Cerebellar cortex (tissue), 1 donor: ENCODE data around the gene SFTPD.
"Not testable (repeated sequence)": the region's sequence is repeated elsewhere in the genome, so short reads cannot be mapped to it uniquely, and the experiment has no call there.

Experiments
- DNase-seq: peaks from one replicate; pipeline ENCODE4 v3.0.0-alpha.2; 2015; ENCODE audit warnings: low spot score

Gene SFTPD

DNA sequence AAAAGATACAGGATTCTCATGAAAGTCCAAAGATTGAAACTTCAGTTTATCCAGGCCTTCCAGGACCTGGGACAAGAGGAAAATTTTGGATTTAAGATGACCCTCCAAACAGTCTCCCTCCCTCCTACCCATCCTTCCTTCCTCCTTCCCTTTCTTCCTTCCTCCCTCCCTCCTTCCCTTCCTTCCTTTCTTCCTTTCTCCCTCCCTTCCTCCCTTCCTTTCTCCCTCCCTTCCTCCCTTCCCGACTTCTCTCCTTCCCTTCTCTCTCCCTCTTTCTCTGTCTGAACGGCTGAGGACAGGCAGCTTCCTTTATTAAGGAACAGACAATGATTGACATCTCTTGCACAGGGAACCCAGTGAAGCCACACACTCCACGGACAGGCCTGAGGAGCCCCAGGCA is 23.3 kb downstream of the SFTPD start:
- no peak for DNase-seq

DNA sequence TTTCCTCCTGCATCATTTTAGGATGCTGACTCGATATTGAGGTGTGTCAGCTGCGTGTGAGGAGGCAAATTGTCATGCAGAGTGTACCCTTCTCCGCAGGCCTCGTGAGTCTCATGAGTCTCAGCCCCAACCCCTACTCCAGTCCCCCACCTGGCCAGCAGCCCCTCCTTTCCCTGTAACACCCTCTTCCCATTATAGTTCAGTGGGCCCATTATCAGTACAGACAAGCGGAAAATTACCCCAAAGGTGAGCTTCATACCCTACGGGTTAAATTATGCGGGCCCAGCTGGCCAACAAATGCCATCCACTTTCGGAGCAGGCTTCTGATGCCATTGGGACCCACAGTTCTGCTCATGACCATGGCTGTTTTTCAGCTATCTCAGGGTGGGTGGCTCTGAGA is 25.2 kb downstream of the SFTPD start:
- no peak for DNase-seq

DNA sequence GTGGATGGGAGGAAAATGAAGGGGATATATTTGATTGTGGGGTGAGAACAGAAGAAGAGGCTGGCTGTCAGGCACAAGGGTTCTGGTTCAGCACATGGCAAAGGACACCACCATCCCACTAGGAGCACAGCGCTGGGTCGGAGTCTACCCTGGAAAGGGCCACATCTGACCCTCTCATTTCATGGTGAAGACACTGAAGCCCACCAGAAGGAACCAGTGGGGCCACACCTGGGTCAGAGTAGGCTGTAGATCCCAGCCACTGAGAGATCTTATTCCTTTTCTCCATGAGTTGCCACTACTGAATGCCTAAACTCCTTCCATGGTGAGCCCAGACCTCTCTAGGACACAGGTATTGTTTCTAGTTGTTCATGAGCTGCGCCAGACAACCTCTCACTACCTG is 25.8 kb downstream of the SFTPD start:
- DNase-seq = no peak

DNA sequence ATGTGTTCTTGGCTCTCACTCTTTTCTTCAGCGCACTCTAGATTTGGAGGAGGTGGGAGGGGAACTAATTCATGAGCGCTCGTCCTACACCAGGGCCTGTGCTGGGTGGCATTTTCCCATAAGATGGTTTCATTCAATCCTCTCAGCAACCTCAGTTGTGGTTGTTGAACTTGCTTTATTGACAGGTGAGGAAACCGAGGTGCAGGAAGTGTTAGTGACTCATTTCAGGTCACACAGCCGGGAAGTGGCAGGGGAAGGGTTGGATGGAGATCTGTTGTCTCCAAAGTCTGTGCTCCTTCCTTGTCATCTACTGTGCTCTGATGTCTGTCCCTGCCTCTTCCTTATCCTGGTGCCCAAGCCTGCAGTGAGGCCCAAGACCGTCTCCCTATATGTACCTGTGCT is 26.9 kb downstream of the SFTPD start:
- DNase-seq = not testable (repeated sequence)

DNA sequence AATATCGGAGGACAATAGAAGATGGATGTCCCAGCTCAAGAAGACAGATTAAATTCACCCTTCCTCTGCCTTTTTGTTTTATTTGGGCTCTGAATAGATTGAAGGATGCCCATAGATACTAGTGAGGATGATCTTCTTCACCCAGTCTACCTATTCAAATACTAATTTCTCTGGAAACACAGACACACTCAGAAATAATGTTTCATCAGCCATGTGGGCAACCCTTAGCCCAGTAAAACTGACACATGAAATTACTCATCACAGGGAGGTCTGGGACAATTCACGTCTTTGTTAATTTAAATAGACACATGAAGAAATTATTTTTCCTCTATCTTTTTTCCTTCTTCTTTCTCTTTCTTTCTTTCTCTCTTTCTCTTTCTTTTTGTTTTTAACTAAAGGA is 33.1 kb downstream of the SFTPD start:
- DNase-seq = not testable (repeated sequence)

DNA sequence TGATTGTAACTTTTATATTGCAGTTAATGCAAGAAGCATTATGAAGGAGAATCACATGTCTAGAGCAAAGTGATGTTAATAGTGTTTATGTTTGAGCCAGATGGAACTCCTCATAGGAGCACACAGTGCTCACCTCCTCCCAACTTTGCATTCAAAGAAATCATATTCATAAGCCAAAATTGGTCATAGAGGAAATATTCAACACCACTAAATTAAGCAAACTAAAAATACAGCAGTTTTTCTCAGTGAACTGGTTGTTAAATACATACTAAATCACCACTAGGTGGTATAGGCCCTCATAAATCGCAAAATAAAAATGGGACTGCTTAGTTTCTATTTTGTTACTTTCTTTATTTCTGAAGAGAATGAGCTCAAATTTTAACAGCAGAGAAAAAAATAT is 34.4 kb downstream of the SFTPD start:
- not testable (repeated sequence) for DNase-seq

DNA sequence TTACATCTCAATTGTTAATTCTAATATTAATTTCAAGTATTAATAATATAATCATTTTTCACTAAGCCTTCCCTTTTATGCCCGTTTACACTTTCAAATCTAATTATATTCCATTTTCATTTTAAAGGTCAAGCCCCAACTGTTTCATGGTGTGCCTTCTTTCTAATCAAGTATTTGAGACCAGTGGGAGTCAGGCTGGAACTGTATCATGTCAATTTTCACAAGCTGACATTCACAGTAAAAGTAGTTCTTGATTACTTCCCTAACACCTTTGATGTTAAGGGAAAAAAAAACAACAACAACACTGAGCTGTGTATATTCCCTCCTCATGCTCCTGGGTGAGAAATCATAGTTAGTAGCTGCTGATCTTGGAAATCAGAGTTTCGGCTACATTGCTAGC is 38.1 kb downstream of the SFTPD start:
- DNase-seq = no peak

DNA sequence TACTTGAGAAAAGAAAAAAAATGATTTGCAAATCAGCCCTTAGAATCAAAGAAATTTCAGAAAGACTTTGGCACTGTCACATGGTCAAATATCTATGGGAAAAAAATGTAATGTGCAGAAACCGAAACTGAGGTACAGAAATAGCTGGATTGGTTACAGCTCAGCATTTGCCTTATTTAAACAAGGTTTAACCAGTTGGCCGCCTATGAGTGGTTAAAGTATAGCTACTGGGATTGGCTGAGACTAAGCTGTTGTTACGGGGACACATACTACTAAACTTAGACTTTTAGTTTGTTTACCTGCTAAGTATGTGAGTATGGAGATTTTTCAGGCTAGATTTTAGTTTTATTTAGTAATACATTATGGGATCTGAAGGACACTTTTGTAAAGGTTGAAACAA is 38.6 kb downstream of the SFTPD start:
- no peak for DNase-seq

DNA sequence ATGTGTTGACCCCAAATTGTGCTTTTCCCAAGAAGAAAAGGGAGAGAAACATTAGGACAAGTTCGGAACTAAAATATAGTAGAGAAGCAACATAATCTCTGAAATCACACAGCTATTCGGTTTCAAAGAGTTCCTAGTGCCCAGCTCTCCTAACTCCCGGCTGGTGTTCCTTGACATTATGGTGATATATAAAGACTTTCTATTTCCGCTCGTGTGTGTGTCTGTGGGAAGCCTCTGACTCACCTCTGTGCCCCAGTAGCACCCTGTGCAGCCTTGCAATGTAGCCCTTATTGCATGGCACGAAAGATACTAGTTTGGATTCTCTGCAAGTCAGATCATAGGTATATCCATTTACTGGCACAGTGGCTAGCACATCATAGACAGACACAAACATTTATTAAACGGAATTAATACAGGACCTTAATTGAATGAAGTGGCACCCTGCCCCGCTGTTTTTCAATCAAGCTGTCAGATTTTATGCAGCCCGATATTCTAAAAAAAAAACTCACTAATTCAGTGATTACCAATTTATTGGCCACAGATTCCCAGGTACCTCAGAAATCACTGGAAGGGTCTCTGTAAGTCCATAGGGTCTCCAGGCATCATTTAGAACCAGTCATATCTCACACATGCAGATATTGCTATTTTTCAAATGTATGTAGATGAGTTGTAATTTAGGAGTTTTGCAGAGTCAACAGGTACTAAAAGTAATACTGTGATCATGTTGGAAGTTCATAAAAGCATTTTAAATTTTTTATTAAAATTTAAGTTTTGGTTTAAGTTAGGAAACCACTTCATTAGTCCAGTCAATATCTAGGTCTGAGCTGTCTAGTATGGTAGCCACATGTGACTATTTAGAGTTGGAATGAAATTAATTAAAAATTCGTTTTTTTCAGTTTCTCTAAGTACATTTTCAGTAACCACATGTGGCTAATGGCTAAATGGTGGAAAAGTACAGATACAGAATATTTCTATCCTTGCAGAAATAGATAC is 43.3 kb downstream of the SFTPD start:
- peak; percentile 35 for DNase-seq

DNA sequence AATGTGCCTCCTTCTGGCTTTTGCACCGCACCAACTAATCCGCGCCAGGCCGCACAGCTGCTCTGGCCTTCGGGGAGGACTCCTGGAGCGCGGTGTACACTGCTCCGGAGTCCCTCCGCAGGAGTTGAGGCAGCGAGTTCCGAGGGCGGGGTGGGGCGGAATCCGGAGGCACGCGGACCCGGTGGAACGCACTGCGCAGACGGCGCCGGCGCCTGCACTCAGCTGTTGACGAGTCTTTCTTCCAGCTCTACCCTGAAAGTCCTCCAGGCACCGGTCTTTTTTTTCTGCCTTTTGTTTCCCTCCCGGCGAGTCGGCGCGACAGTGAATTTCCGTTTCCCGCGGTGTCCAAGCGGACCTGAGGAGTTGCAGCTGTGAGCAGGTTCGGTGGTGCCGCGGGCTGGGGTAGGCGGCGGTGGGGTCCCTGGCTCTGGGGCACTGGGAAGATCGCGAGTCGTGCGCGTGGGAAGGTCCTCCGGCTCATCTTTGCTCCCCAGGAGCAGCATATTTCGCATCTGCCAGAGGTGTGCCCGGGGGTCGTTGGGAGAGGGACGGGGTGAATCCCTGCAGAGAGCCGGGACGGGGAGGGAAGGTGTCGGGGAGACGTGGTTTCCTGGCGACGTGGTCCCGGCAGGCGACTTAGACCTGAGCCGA is 44.1 kb downstream of the SFTPD start:
- peak; percentile 34 for DNase-seq

DNA sequence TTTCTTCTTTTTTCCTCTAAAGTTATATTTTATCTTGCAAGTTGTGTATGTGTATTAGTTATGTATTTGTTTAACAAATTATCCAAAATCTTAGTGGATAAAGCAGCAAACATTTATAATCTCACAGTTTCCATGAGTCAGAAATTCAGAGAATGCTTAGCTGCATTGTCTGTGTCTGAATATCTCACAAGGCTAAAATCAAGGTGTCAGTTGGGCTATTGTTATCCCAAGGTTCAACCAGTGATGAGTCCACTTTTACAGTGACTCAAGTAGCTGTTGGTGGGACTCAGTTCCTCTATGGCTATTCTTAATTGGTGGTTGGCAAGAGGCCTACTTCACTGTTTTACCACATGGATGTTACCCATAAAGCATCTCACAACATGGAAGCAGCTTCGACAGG is 47.3 kb downstream of the SFTPD start:
- not testable (repeated sequence) for DNase-seq

DNA sequence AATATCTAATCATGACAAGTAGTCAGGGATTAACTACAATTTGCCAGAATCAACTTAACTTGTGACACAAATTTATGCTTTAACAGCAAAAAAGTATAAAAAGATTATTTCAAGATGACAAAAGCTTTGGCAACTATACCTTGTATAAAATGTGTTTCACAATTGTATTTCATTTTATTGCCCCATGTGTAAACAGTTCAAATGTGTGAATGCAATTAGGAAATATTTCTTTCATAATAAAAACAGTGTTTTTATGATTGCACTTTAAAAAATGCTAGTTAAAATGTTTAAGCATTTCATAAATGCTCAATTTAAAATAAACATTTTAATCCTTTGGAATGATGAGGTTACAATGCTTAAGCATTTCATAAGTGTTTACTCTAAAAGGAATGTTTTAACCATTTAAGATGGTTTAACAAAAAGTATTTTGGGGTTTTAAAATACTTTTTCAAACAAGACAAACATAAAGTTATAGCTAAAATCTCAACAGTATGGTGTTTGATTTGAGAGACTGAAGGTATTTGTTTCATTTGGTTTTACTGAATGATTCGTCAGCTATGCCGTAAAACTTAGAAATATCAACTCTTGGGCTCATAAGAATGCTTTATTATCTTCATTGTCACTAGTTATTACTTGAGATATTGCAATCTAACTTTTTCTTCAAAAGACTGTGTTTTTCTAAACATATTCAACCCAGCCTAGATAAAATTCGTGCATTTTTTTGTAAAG is 50.1 kb downstream of the SFTPD start:
- no peak for DNase-seq

DNA sequence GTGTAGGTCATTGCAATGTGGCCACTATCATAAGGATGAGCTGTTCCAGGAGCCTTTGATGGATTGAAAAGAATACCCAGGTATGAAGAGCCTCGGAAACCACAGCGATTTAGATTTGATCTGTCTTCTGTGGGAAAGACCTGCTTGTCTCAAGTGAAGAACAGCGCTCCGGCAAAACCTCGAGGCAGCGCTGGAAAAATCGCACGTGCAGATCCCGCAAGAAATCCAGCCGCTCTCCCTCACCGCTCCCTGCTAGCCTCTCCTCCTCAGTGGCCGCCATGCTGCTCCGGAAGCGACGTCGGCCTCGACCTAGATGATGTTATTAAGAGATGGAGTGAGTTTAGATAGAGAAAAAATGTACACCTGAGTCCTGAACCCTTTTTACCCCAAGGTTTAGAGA is 56.0 kb downstream of the SFTPD start:
- DNase-seq = not testable (repeated sequence)

DNA sequence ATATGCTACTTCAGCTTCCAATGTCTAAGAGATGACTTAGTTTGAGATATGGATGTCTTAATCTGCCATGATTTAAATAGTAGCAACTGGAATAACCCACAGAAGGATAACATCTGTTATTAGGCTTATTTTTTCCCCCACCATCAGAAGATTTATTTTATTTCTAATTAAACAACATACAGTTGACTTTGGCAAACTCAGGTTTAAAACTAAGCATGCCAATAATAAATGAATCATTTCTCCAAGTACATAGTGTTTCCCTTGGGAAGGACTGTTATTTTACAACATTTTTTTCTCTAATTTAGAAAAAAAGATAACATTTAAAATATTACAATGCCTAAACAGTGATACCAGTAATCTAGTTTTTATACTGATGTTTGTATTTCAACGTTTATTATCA is 58.4 kb downstream of the SFTPD start:
- no peak for DNase-seq

DNA sequence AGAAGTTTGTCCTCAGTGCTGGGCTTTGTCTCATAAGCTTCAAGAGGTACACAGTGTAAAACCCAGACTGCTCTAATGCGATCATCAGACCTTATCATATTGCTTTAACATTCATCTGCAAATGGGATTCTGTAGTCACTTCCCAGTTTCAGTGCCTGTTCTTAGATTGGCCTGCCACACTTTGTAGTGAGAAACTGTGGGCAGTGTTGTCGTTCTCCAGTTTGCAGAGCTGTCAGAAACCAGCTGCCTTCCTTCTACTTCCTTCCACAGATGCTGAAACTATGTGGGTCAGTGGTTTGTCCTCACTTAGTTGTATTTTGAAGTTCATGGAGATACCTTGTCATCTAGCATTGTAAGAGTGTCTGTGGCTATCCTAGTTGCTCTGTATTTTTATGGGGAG is 59.9 kb downstream of the SFTPD start:
- not testable (repeated sequence) for DNase-seq
